H1 (cell line): ENCODE measurements around the gene ITPRIPL2. TPM values are rescaled to one million over a fixed set of nuclear protein-coding genes. Genes with fewer than 3 reads are reported as not detected.

Experiments
- CTCF ChIA-PET: fragments of 300-600 bp; sonication (Branson Sonifier 250); formaldehyde crosslinking; loops from one replicate; lab custom pipeline; 2021; ENCODE audit not compliant: partially characterized antibody; lab: Charles Lee
- POLR2A ChIA-PET: fragments of 300-600 bp; sonication (Branson Sonifier 250); formaldehyde crosslinking; loops from one replicate; lab custom pipeline; 2021; ENCODE audit warnings: inconsistent platforms; ENCODE audit not compliant: partially characterized antibody; lab: Charles Lee
- DNase-seq, 2 experiments: peaks; one replicate each; pipeline versions ENCODE4 v3.0.0 to v3.0.0-alpha.2; 2010 to 2022; ENCODE audit warnings: low spot score in 2 of 2, low read depth in 1 of 2, mixed read lengths in 1 of 2
- FAIRE-seq: peaks from 2 replicates; lab custom pipeline; 2011; peaks lifted over from hg19 to GRCh38; lab: Jason Lieb, UNC
- H2AFZ ChIP-seq: 2 replicates; pipeline ENCODE4 v1.8.1; 2012; ENCODE audit warnings: low read length, inconsistent platforms
- H2AK5ac ChIP-seq: 2 replicates; pipeline ENCODE4 v1.6.1; 2013; ENCODE audit warnings: low read depth, low read length
- H2BK120ac ChIP-seq: replicated peaks from 2 replicates; pipeline ENCODE3; 2013; ENCODE audit warnings: low read depth, low read length, inconsistent platforms
- H2BK12ac ChIP-seq: 2 replicates; pipeline ENCODE4 v1.6.1; 2013; ENCODE audit warnings: low read depth, low read length
- H2BK15ac ChIP-seq: 2 replicates; pipeline ENCODE4 v1.6.1; 2013; ENCODE audit warnings: low read length
- H2BK20ac ChIP-seq: 2 replicates; pipeline ENCODE4 v1.6.1; 2013; ENCODE audit warnings: low read length
- H2BK5ac ChIP-seq: 2 replicates; pipeline ENCODE4 v1.6.1; 2013; ENCODE audit warnings: low read depth, low read length
- H3K14ac ChIP-seq: 2 replicates; pipeline ENCODE4 v1.6.1; 2013; ENCODE audit warnings: inconsistent platforms; ENCODE audit not compliant: insufficient read length
- H3K18ac ChIP-seq: 2 replicates; pipeline ENCODE4 v1.6.1; 2013; ENCODE audit warnings: low read length; ENCODE audit errors: extremely low read depth
- H3K23ac ChIP-seq: 2 replicates; pipeline ENCODE4 v1.6.1; 2013; ENCODE audit warnings: inconsistent platforms; ENCODE audit not compliant: insufficient read length
- H3K23me2 ChIP-seq: 2 replicates; pipeline ENCODE4 v1.6.1; 2013; ENCODE audit warnings: low read depth, low read length
- H3K27ac ChIP-seq: 2 replicates; pipeline ENCODE4 v1.6.1; 2011; ENCODE audit warnings: low read depth, low read length, inconsistent platforms
- H3K27me3 ChIP-seq, 4 experiments: replicated peaks in 1 of 4; 1 replicate in 1 of 4; 2 replicates in 3 of 4; pipeline versions ENCODE4 v1.6.1 to v1.8.1; 2011 to 2013; ENCODE audit warnings: low read length in 3 of 4, mild to moderate bottlenecking in 3 of 4, inconsistent platforms in 2 of 4, mixed read lengths in 2 of 4, moderate library complexity in 1 of 4; ENCODE audit not compliant: control insufficient read depth in 3 of 4, insufficient read depth in 3 of 4; ENCODE audit errors: extremely low read depth in 1 of 4
- H3K36me3 ChIP-seq, 4 experiments: 2 replicates each; pipeline versions ENCODE4 v1.6.1 to v1.8.1; 2011 to 2013; ENCODE audit warnings: mild to moderate bottlenecking in 4 of 4, low read length in 3 of 4, moderate library complexity in 2 of 4, control low read depth in 1 of 4, inconsistent platforms in 1 of 4; ENCODE audit not compliant: insufficient read depth in 4 of 4, control insufficient read depth in 2 of 4
- H3K4ac ChIP-seq: replicated peaks from 2 replicates; pipeline ENCODE3; 2013; ENCODE audit warnings: low read length, low read depth, mixed read lengths, inconsistent platforms; ENCODE audit not compliant: insufficient read length
- H3K4me1 ChIP-seq, 4 experiments: replicated peaks in 1 of 4; 1 replicate in 1 of 4; 2 replicates in 3 of 4; pipeline versions ENCODE4 v1.6.1 to v1.8.1; 2011 to 2013; ENCODE audit warnings: low read length in 3 of 4, inconsistent platforms in 2 of 4, mixed read lengths in 1 of 4; ENCODE audit not compliant: insufficient read depth in 4 of 4, control insufficient read depth in 3 of 4
- H3K4me2 ChIP-seq, 2 experiments: 2 replicates each; pipeline versions ENCODE4 v1.6.1 to v1.8.1; 2011 to 2013; ENCODE audit warnings: low read depth in 2 of 2, low read length in 2 of 2, control low read depth in 1 of 2, inconsistent platforms in 1 of 2, mild to moderate bottlenecking in 1 of 2; ENCODE audit not compliant: insufficient read depth in 1 of 2
- H3K4me3 ChIP-seq, 4 experiments: fragments of 200-600, 300-600 bp in 1 of 4; sonication (generic), shearing (Covaris generic), sonication (Bioruptor Twin) in 1 of 4; 2 replicates each; pipeline versions ENCODE4 v1.5.1 to v1.8.1; 2011 to 2016; ENCODE audit warnings: low read length in 4 of 4, low read depth in 3 of 4, control low read depth in 2 of 4, inconsistent platforms in 2 of 4, mild to moderate bottlenecking in 2 of 4, mixed read lengths in 1 of 4, moderate library complexity in 1 of 4; ENCODE audit not compliant: insufficient read depth in 2 of 4; ENCODE audit errors: extremely low read depth in 1 of 4
- H3K56ac ChIP-seq: replicated peaks from 2 replicates; pipeline ENCODE3; 2013; ENCODE audit warnings: low read depth, mild to moderate bottlenecking, mixed read lengths, low read length, inconsistent platforms; ENCODE audit not compliant: insufficient read length
- H3K79me1 ChIP-seq: 2 replicates; pipeline ENCODE4 v1.6.1; 2013; ENCODE audit warnings: low read depth, low read length, control low read depth
- H3K79me2 ChIP-seq, 2 experiments: 2 replicates each; pipeline versions ENCODE4 v1.6.1 to v1.8.1; 2012 to 2013; ENCODE audit warnings: low read length in 2 of 2, mild to moderate bottlenecking in 2 of 2, inconsistent platforms in 1 of 2; ENCODE audit not compliant: insufficient read depth in 2 of 2, control insufficient read depth in 1 of 2
- H3K9ac ChIP-seq, 4 experiments: replicated peaks in 1 of 4; 1 replicate in 1 of 4; 2 replicates in 3 of 4; pipeline versions ENCODE4 v1.6.1 to v1.8.1; 2011 to 2013; ENCODE audit warnings: low read depth in 3 of 4, low read length in 3 of 4, control low read depth in 2 of 4, mild to moderate bottlenecking in 2 of 4, moderate library complexity in 2 of 4, inconsistent platforms in 1 of 4; ENCODE audit errors: extremely low read depth in 1 of 4
- H3K9me3 ChIP-seq, 2 experiments: 2 replicates each; pipeline versions ENCODE4 v1.6.1 to v1.8.1; 2012 to 2013; ENCODE audit warnings: mild to moderate bottlenecking in 2 of 2, moderate library complexity in 2 of 2, control low read depth in 1 of 2, inconsistent platforms in 1 of 2, low read depth in 1 of 2, low read length in 1 of 2, mixed read lengths in 1 of 2; ENCODE audit not compliant: insufficient read depth in 2 of 2
- H4K20me1 ChIP-seq, 2 experiments: replicated peaks in 1 of 2; 2 replicates each; pipeline versions ENCODE3 to v1.8.1; 2011 to 2013; ENCODE audit warnings: inconsistent platforms in 2 of 2, low read length in 2 of 2, mild to moderate bottlenecking in 1 of 2; ENCODE audit not compliant: insufficient read depth in 2 of 2, control insufficient read depth in 1 of 2
- H4K5ac ChIP-seq: 2 replicates; pipeline ENCODE4 v1.6.1; 2013; ENCODE audit warnings: low read length, low read depth, mixed read lengths, inconsistent platforms; ENCODE audit not compliant: insufficient read length
- H4K8ac ChIP-seq: 2 replicates; pipeline ENCODE4 v1.8.0; 2013; ENCODE audit warnings: mild to moderate bottlenecking, moderate library complexity, low read length, inconsistent platforms; ENCODE audit not compliant: insufficient read depth; ENCODE audit errors: extremely low read depth
- H4K91ac ChIP-seq: replicated peaks from 2 replicates; pipeline ENCODE3; 2013; ENCODE audit warnings: low read length, mixed read lengths, inconsistent platforms; ENCODE audit not compliant: insufficient read length
- BACH1 ChIP-seq: IDR thresholded peaks from 2 replicates; pipeline ENCODE4 v1.6.1; 2012; ENCODE audit warnings: low read length, improper control_type of control experiment
- CBX5 ChIP-seq: fragments of 300-800, 300-1000 bp; sonication (generic); IDR thresholded peaks from 2 replicates; pipeline ENCODE4 v1.7.1; 2016; ENCODE audit warnings: antibody characterized with exemption, low read length, low read depth
- EGR1 ChIP-seq: IDR thresholded peaks from 2 replicates; pipeline ENCODE4 v1.6.1; 2011; ENCODE audit warnings: low read depth, low read length, borderline replicate concordance
- EZH2 ChIP-seq: fragments of 200-600 bp; sonication (generic); IDR thresholded peaks from 2 replicates; pipeline ENCODE4 v1.7.1; 2012; ENCODE audit warnings: low read depth, mild to moderate bottlenecking, moderate library complexity, low read length, inconsistent platforms; ENCODE audit not compliant: severe bottlenecking
- HDAC6 ChIP-seq: IDR thresholded peaks from one replicate; pipeline ENCODE4 v1.7.1; 2012; ENCODE audit warnings: low read depth, mild to moderate bottlenecking, inconsistent platforms, low read length, moderate library complexity
- JUN ChIP-seq: IDR thresholded peaks from 2 replicates; pipeline ENCODE4 v1.6.1; 2011; ENCODE audit warnings: low read depth, mild to moderate bottlenecking, improper control_type of control experiment, low read length
- PHF8 ChIP-seq: fragments of 200-600 bp; sonication (generic); conservative IDR thresholded peaks from 2 replicates; pipeline ENCODE4 v1.7.1; 2012; ENCODE audit warnings: low read depth, mild to moderate bottlenecking, inconsistent platforms, low read length, moderate library complexity
- POLR2A ChIP-seq, 2 experiments: IDR thresholded peaks; 1 replicate in 1 of 2; 2 replicates in 1 of 2; pipeline ENCODE4 v1.6.1; 2011; ENCODE audit warnings: low read depth in 2 of 2, low read length in 2 of 2, mild to moderate bottlenecking in 2 of 2; ENCODE audit errors: control extremely low read depth in 1 of 2
- SAP30 ChIP-seq: fragments of 300-600 bp; sonication (generic); IDR thresholded peaks from 2 replicates; pipeline ENCODE4 v1.7.1; 2012; ENCODE audit warnings: low read length, moderate library complexity, mild to moderate bottlenecking, inconsistent platforms; ENCODE audit not compliant: insufficient read depth, insufficient replicate concordance
- SIX5 ChIP-seq: IDR thresholded peaks from 2 replicates; pipeline ENCODE4 v1.6.1; 2011; ENCODE audit warnings: mild to moderate bottlenecking, low read depth, low read length
- TAF1 ChIP-seq: IDR thresholded peaks from 2 replicates; pipeline ENCODE4 v1.6.1; 2011; ENCODE audit warnings: mild to moderate bottlenecking, low read depth, low read length
- TBP ChIP-seq: IDR thresholded peaks from 2 replicates; pipeline ENCODE4 v1.6.1; 2011; ENCODE audit warnings: low read depth, low read length, improper control_type of control experiment
- WGBS, 2 experiments: shearing (Covaris generic) in 1 of 2; methylation state at CpG; one replicate each; pipeline versions ENCODE4 v1.1.6 to v1.1.7; 2013 to 2015; ENCODE audit warnings: low lambda C conversion rate in 2 of 2, mixed read lengths in 2 of 2, inconsistent platforms in 1 of 2, low coverage in 1 of 2, missing lambda C conversion rate in 1 of 2; ENCODE audit not compliant: insufficient replicate concordance in 2 of 2, insufficient coverage in 1 of 2, insufficient read length in 1 of 2; ENCODE audit errors: extremely low coverage in 1 of 2, missing lambda C conversion rate in 1 of 2; 5-methylcytosine and 5-hydroxymethylcytosine counted together
- polyA plus RNA-seq, 7 experiments: library from polyadenylated mRNA; depleted of rRNA in 3 of 7; stranded (reverse) in 5 of 7; unstranded in 2 of 7; fragments of >200 nt in 5 of 7; fragments of 200-250 nt in 2 of 7; gene quantifications; 1 replicate in 5 of 7; 2 replicates in 1 of 7; 4 replicates in 1 of 7; pipeline versions ENCODE4 v1.2.1 to v1.2.3, GENCODE V29; 2011 to 2013; ENCODE audit warnings: missing spikeins in 2 of 7, mixed read lengths in 2 of 7
- total RNA-seq: library from RNA; stranded (reverse); fragmentation: NEBNext Ultra II Directional; extraction: Animal tissue kit (Norgen Biotek cat#: 25700); gene quantifications from 2 replicates; pipeline ENCODE4 v1.2.1, GENCODE V29; 2021

Gene ITPRIPL2
- total and polyA plus RNA-seq, 2 of the 8 experiments (the other 6 are each of a cell fraction or from before 2014, with no cell fraction given) = 1.1 to 3.4 TPM

DNA sequence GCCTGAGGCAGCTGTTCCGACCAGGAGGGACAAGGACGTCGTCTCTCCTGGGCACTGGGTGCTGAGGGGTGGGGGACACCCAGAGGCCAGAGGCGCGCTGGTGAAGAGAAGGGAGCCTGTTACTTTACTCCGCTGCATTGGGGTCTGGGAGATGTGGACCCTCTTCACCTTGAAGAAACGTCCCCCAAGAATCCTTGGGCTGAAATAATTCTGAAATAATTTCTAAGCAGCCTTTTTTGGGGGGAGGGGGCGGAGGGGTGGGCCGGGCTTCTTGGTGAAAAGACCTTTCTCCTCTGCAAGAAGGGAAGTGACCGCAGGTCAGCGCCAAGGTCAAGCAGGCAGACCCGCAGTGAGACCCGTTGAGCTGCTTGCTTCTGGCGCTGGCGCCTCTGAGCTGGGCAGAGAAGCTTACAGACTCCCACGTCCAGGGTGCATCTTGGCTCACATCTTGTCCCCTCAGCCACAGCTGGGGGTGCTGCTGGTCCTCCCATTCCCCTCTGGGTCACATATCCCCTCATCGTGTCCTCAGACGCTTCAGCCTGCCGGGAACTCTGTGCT lies 55.4 kb downstream of the ITPRIPL2 start:
- Histone ChIP-seq H3K18ac (no peak overlapping the region; the same call in 1 of the 2 replicates), H3K14ac (no peak overlapping the region), H2AK5ac (no peak overlapping the region), H3K23me2 (peaks cover 3% of the 10 kb centered on the region; the same call in 1 of the 2 replicates), H3K56ac (no peak overlapping the region), H3K36me3 (no peaks in the 10 kb centered on the region), H3K27me3 (peaks cover 0 to 21% (median 15%) of the 10 kb centered on the region in 4 experiments; a peak in 5 of 7 replicates), H2BK12ac (no peak overlapping the region), H2AFZ (no peak overlapping the region), H3K9me3 (no peaks in the 10 kb centered on the region), H2BK5ac (no peak overlapping the region), H2BK120ac (no peak overlapping the region), H3K4me2 (peak overlapping the region; percentile 38 to 99), H4K5ac (no peak overlapping the region), H3K9ac (no peak overlapping the region), H3K4ac (no peak overlapping the region), H2BK20ac (no peak overlapping the region), H4K20me1 (no peaks in the 10 kb centered on the region), H2BK15ac (0 out of 2 replicates have a peak overlapping the region, but pooled peaks have one; percentile 46), H3K23ac (no peak overlapping the region), H3K27ac (no peak overlapping the region), H4K91ac (no peak overlapping the region), H3K4me1 (peaks cover 0 to 2% (median 2%) of the 10 kb centered on the region in 4 experiments; a peak in 3 of 7 replicates), H3K79me1 (no peaks in the 10 kb centered on the region), H4K8ac (no peak overlapping the region), H3K4me3 (peak overlapping the region; percentile 62 to 82 (median 74)), H3K79me2 (no peaks in the 10 kb centered on the region)
- DNase-seq = peak in 1 of 2 experiments; percentile 52
- TF ChIP-seq TBP = no peak
- no peak for TF ChIP-seq CBX5
- no peak for TF ChIP-seq TAF1
- no peak for TF ChIP-seq BACH1
- no peak for TF ChIP-seq SAP30
- TF ChIP-seq POLR2A (IDR thresholded peaks at IDR 0.05; ENCODE audit: control extremely low read depth in 1 of 2, low read depth in 2 of 2, low read length in 2 of 2) = no peak
- TF ChIP-seq SIX5 = no peak
- TF ChIP-seq JUN = no peak
- no peak for TF ChIP-seq PHF8
- TF ChIP-seq EGR1 = no peak
- TF ChIP-seq EZH2 = no peak
- no peak for TF ChIP-seq HDAC6
- CTCF ChIA-PET = interaction anchor here (0.6 to 3.4 kb wide), 8 partner anchors 8 to 214 kb away, joined by 3 to 24 read pairs (median 4); no protein-coding TSS in a partner anchor
- FAIRE-seq = no peak
- WGBS, 2 experiments = 37% methylated on average over 12 of the region's 19 CpGs; no CpG with 5 or more reads in 1 of the 2 experiments
- POLR2A ChIA-PET = interaction anchor here (1.8 kb wide), 1 partner anchor 53 kb away, joined by 4 read pairs; no protein-coding TSS in a partner anchor
